ENCODE data around the gene FAM221A.

GRCh38 chr7:23710000-23710399 is 30.0 kb downstream of the FAM221A start, which contains the start of gene STK31:
- no peak for TF ChIP-seq RFX5 (IDR thresholded peaks at IDR 0.05; ENCODE audit: borderline replicate concordance, low read depth, low read length)
- TF ChIP-seq POLR2A (IDR thresholded peaks at IDR 0.05; ENCODE audit: control extremely low read depth in 1 of 2, low read depth in 2 of 2, low read length in 2 of 2), result no peak
- TF ChIP-seq CTCF (IDR thresholded peaks at IDR 0.05; ENCODE audit: control extremely low read depth in 1 of 3, insufficient read depth in 1 of 3, low read depth in 1 of 3, low read length in 3 of 3), result no peak
- TF ChIP-seq MAX (IDR thresholded peaks at IDR 0.05), result no peak
- TF ChIP-seq PHF8 (conservative IDR thresholded peaks at IDR 0.05; ENCODE audit: low read depth, low read length), result no peak

Data from H1 (cell line).